HepG2 (cell line): ENCODE data around the gene MTHFD1L. TPM values are rescaled to one million over a fixed set of nuclear protein-coding genes. Genes with fewer than 3 reads are reported as not detected.
A peak's percentile ranks its signal among the peaks of the same experiment; 100 is the strongest.
"Not testable (repeated sequence)": the region's sequence is repeated elsewhere in the genome, so short reads cannot be mapped to it uniquely, and the experiment has no call there.

ENCODE experiments used
- ATAC-seq: fragments of 200-7000 bp; cut with Tn5 transposase; 3 replicates; pipeline ENCODE4 v1.9.1; 2020; ENCODE audit warnings: mild to moderate bottlenecking, moderate library complexity
- BruUV-seq: library from RNA; stranded (reverse); fragments of 400-500 nt; replicated peaks from 2 replicates; lab custom pipeline; 2021; lab: Mats Ljungman, UMichigan
- CTCF ChIA-PET: fragments of 300-600 bp; formaldehyde crosslinking; extraction: SDS; loops from one replicate; lab custom pipeline; 2021; ENCODE audit warnings: low total read pairs, inconsistent platforms, low intra/inter-chr PET ratio; lab: Yijun Ruan, JAX
- POLR2A ChIA-PET: fragments of 350-600 bp; sonication (Branson Sonifier 250); formaldehyde crosslinking; loops from one replicate; lab custom pipeline; 2020; ENCODE audit warnings: antibody characterized with exemption, inconsistent platforms; lab: Yijun Ruan, JAX
- DNase-seq: peaks from one replicate; pipeline ENCODE4 v3.0.0-alpha.2; 2015; ENCODE audit warnings: low spot score
- FAIRE-seq: peaks from 3 replicates; lab custom pipeline; 2011; peaks lifted over from hg19 to GRCh38; lab: Jason Lieb, UNC
- H2AFZ ChIP-seq: one replicate; pipeline ENCODE4 v1.6.1; 2011; ENCODE audit warnings: low read length, inconsistent platforms
- H3K27ac ChIP-seq: fragments of 300-600 bp; 3 replicates; pipeline ENCODE4 v1.8.0; 2011; ENCODE audit warnings: mixed run types, mild to moderate bottlenecking, mixed read lengths, low read length, inconsistent platforms; ENCODE audit not compliant: insufficient read depth; ENCODE audit errors: extremely low read length
- H3K27me3 ChIP-seq, 2 experiments: fragments of 200-600 bp in 1 of 2; 2 replicates in 1 of 2; 3 replicates in 1 of 2; pipeline versions ENCODE4 v1.6.0 to v1.8.0; 2011; ENCODE audit warnings: low read length in 2 of 2, mild to moderate bottlenecking in 2 of 2, moderate library complexity in 2 of 2, inconsistent platforms in 1 of 2; ENCODE audit not compliant: insufficient read depth in 2 of 2, control insufficient read depth in 1 of 2
- H3K36me3 ChIP-seq, 2 experiments: fragments of 200-600 bp in 1 of 2; replicated peaks in 1 of 2; 2 replicates in 1 of 2; 3 replicates in 1 of 2; pipeline versions ENCODE4 v1.5.1 to v1.8.0; 2011; ENCODE audit warnings: low read length in 2 of 2, inconsistent platforms in 1 of 2; ENCODE audit not compliant: insufficient read depth in 2 of 2, control insufficient read depth in 1 of 2
- H3K4me1 ChIP-seq: 2 replicates; pipeline ENCODE4 v1.5.1; 2012; ENCODE audit warnings: low read length, inconsistent platforms; ENCODE audit not compliant: insufficient read depth
- H3K4me2 ChIP-seq: 2 replicates; pipeline ENCODE4 v1.6.0; 2011; ENCODE audit warnings: low read depth, low read length, inconsistent platforms
- H3K4me3 ChIP-seq, 3 experiments: fragments of 200-600 bp in 1 of 3; sonication (generic), shearing (Covaris generic) in 1 of 3; replicated peaks in 1 of 3; 2 replicates each; pipeline ENCODE4 v1.5.1; 2011 to 2016; ENCODE audit warnings: low read length in 3 of 3, inconsistent platforms in 2 of 3, low read depth in 2 of 3, mild to moderate bottlenecking in 2 of 3, control low read depth in 1 of 3, mixed read lengths in 1 of 3; ENCODE audit not compliant: insufficient read depth in 1 of 3
- H3K79me2 ChIP-seq: one replicate; pipeline ENCODE4 v1.6.1; 2011; ENCODE audit warnings: low read length, inconsistent platforms; ENCODE audit not compliant: insufficient read depth
- H3K9ac ChIP-seq: 2 replicates; pipeline ENCODE4 v1.6.0; 2011; ENCODE audit warnings: mild to moderate bottlenecking, low read depth, low read length, inconsistent platforms; ENCODE audit not compliant: insufficient read depth
- H3K9me3 ChIP-seq: 2 replicates; pipeline ENCODE4 v1.5.1; 2012; ENCODE audit warnings: mild to moderate bottlenecking, low read length
- H4K20me1 ChIP-seq: 2 replicates; pipeline ENCODE4 v1.6.0; 2011; ENCODE audit warnings: inconsistent platforms, mild to moderate bottlenecking, low read length, moderate library complexity; ENCODE audit not compliant: insufficient read depth
- EP300 ChIP-seq, 3 experiments: sonication (generic) in 1 of 3; formaldehyde crosslinking in 1 of 3; IDR thresholded peaks; 2 replicates each; pipeline versions ENCODE4 v1.5.1 to v1.6.1; 2011 to 2020; ENCODE audit warnings: low read depth in 2 of 3, low read length in 2 of 3, borderline replicate concordance in 1 of 3, improper control_type of control experiment in 1 of 3, mild to moderate bottlenecking in 1 of 3, missing genetic modification reagents in 1 of 3, moderate library complexity in 1 of 3
- SIX1 ChIP-seq: sonication (generic); formaldehyde crosslinking; IDR thresholded peaks from 2 replicates; pipeline ENCODE4 v1.4.0; 2020; ENCODE audit warnings: missing genetic modification reagents, borderline replicate concordance
- WGBS: methylation state at CpG from one replicate; pipeline ENCODE4 v1.1.6; 2017; ENCODE audit warnings: low lambda C conversion rate; 5-methylcytosine and 5-hydroxymethylcytosine counted together
- in situ Hi-C: cut with HindIII; loops from 2 replicates; pipeline ENCODE4 v1.10.0; 2017; ENCODE audit warnings: low pct_unique_long_range_greater_than_20kb; ENCODE audit not compliant: extremely low pct_ligation_motif_present
- intact Hi-C: fragments of 100-400 bp; cut with micrococcal nuclease; formaldehyde crosslinking; loops from one replicate; pipeline ENCODE4 v1.10.0; 2022; ENCODE audit not compliant: unreplicated experiment
- polyA plus RNA-seq, 8 experiments: library from polyadenylated mRNA; depleted of rRNA in 3 of 8; stranded (reverse) in 7 of 8; unstranded in 1 of 8; fragments of >200 nt; fragmentation: Illumina TruSeq in 4 of 8; extraction: Trizol in 4 of 8; gene quantifications; 2 replicates each; pipeline versions ENCODE4 v1.2.1 to v1.2.3, GENCODE V29; 2011 to 2016; ENCODE audit warnings: low read depth in 4 of 8, missing spikeins in 1 of 8, mixed read lengths in 1 of 8; ENCODE audit not compliant: insufficient read depth in 1 of 8
- total RNA-seq, 5 experiments: library from RNA; depleted of rRNA; stranded (reverse); fragments of >200 nt; fragmentation: Illumina TruSeq; extraction: Trizol; gene quantifications; 2 replicates each; pipeline ENCODE4 v1.2.3, GENCODE V29; 2016; ENCODE audit warnings: low read depth in 1 of 5

The MTHFD1L gene
- total and polyA plus RNA-seq, 2 of the 13 experiments (the other 11 are each of a cell fraction or from before 2014, with no cell fraction given) = 24.0 to 39.6 TPM

GRCh38 chr6:151044465-151045441 is 179.3 kb downstream of the MTHFD1L start (continued):
- peak; percentile 62; the same call in 1 of the 2 replicates for TF ChIP-seq SIX1 (CRISPR knock-in tag)

- intact Hi-C loops; DNase-seq; H4K20me1 ChIP-seq; CTCF ChIA-PET; H2AFZ ChIP-seq; FAIRE-seq; ATAC-seq; H3K79me2 ChIP-seq; H3K27me3 ChIP-seq; H3K9me3 ChIP-seq; in situ Hi-C loops; BruUV-seq; TF ChIP-seq EP300 (CRISPR knock-in tag; IDR thresholded peaks at IDR 0.05; ENCODE audit: borderline replicate concordance): not testable (repeated sequence)
- Histone ChIP-seq H3K4me3 (0 out of 6 replicates have a peak overlapping the region, but pooled peaks of 1 of the 3 experiments have one; percentile 9), H3K27ac (peak overlapping the region; percentile 73), H3K9ac (peak overlapping the region; percentile 62), H3K4me1 (peaks cover 53% of the 10 kb centered on the region), H3K4me2 (peak overlapping the region; percentile 58), H3K36me3 (peaks cover 1 to 23% of the 10 kb centered on the region in 2 experiments; a peak in 3 of 5 replicates)
- POLR2A ChIA-PET = interaction anchor here (1.2 to 3.7 kb wide), 3 partner anchors 11 to 22 kb away, joined by 5 to 15 read pairs (median 5); no protein-coding TSS in a partner anchor
- WGBS = 83% methylated on average over 7 of the region's 7 CpGs
- peak in 1 of 2 experiments; percentile 25; a peak in 1 of 4 replicates for TF ChIP-seq EP300 (IDR thresholded peaks at IDR 0.05; ENCODE audit: low read depth in 2 of 2, low read length in 2 of 2)
Observed at GRCh38 chr6:151045511-151046222, 180.2 kb downstream of the MTHFD1L start.
